Ovary (tissue), 9 donors: Measurements from ENCODE around the gene MRPS9. TPM values are rescaled to one million over a fixed set of nuclear protein-coding genes. Genes with fewer than 3 reads are reported as not detected.

ENCODE experiments used
- DNase-seq, 5 donors: peaks; one replicate each; pipeline ENCODE4 v3.0.0-alpha.2; 2019 to 2020
- H3K27ac ChIP-seq, 2 donors: fragments of 200-600 bp; one replicate each; pipeline versions ENCODE4 v1.5.1 to v1.8.0; 2019 to 2022
- H3K27me3 ChIP-seq: fragments of 200-600 bp; one replicate; pipeline ENCODE4 v1.8.0; 2022
- H3K36me3 ChIP-seq: fragments of 200-600 bp; sonication (generic); one replicate; pipeline ENCODE4 v1.5.1; 2019
- H3K4me1 ChIP-seq: one replicate; pipeline ENCODE4 v1.8.1; 2013; ENCODE audit warnings: mild to moderate bottlenecking, moderate library complexity; ENCODE audit not compliant: insufficient read depth
- H3K4me3 ChIP-seq: fragments of 200-600 bp; sonication (generic); one replicate; pipeline ENCODE4 v1.5.1; 2017
- H3K9me3 ChIP-seq, 2 donors: fragments of 200-600 bp in 1 of 2; sonication (generic) in 1 of 2; one replicate each; pipeline versions ENCODE4 v1.5.1 to v1.8.1; 2013 to 2019; ENCODE audit warnings: mild to moderate bottlenecking in 1 of 2, moderate library complexity in 1 of 2
- CTCF ChIP-seq, 3 donors: fragments of 450-650 bp in 2 of 3; fragments of 200-600 bp in 1 of 3; IDR thresholded peaks; one replicate each; pipeline versions ENCODE4 v1.5.1 to v1.8.0; 2016 to 2022; ENCODE audit warnings: antibody characterized with exemption in 3 of 3, mild to moderate bottlenecking in 1 of 3
- EP300 ChIP-seq: sonication (generic); formaldehyde crosslinking; IDR thresholded peaks from one replicate; pipeline ENCODE4 v1.6.1; 2017; ENCODE audit warnings: antibody characterized with exemption
- POLR2A ChIP-seq: fragments of 450-650 bp; IDR thresholded peaks from one replicate; pipeline ENCODE4 v1.6.1; 2017; ENCODE audit warnings: antibody characterized with exemption, mild to moderate bottlenecking, moderate library complexity
- WGBS, 3 donors: extraction: QIAGEN DNeasy Blood & Tissue Kit in 1 of 3; methylation state at CpG; one replicate each; pipeline versions ENCODE4 v1.1.5 to v1.1.7; 2013 to 2017; 5-methylcytosine and 5-hydroxymethylcytosine counted together
- intact Hi-C, 4 donors: fragments of 100-400 bp; cut with DNase I; formaldehyde crosslinking; loops; one replicate each; pipeline versions ENCODE4 v1.11.0 to v1.15.1; 2022 to 2023
- polyA plus RNA-seq, 2 donors: library from polyadenylated mRNA; stranded (reverse); fragments of 200-250 nt in 1 of 2; fragments of 350-450 nt in 1 of 2; fragmentation: Illumina TruSeq in 1 of 2; extraction: RNeasy Lipid Tissue Mini Kit (QIAGEN cat#74804) in 1 of 2; gene quantifications; one replicate each; pipeline ENCODE4 v1.2.3, GENCODE V29; 2013 to 2014
- total RNA-seq, 7 donors: library from RNA; depleted of rRNA in 2 of 7; stranded (reverse); fragments of >200 nt in 2 of 7; fragmentation: NEBNext Ultra II Directional in 3 of 7; extraction: Animal tissue kit (Norgen Biotek cat#: 25700) in 3 of 7; gene quantifications; one replicate each; pipeline versions ENCODE4 v1.1.0 to v1.2.4, GENCODE V29; 2016 to 2023
- donor health status: DM: no; HTN: no; CAD: no; lungs with moderate emphysema.
- donor health status: DM: no; HTN: no; CAD: no.
- donor health status: Bipolar disorder and iron deficiency.
- donor health status: DM: yes; HTN: yes; CAD: no.
- donor health status: DM: no; HTN: no; CAD: no.
- donor health status: DM: yes; HTN: yes; CAD: no.

MRPS9 gene
- total and polyA plus RNA-seq, 9 donors = 14.7 to 40.9 (median 23.9) TPM

GRCh38 chr2:105062158-105062557, 24.3 kb downstream of the MRPS9 start:
- 94 to 95% (median 95%) methylated on average over 5 of the region's 5 CpGs for WGBS, 3 donors
- H3K27ac ChIP-seq = no peak overlapping the region
- H3K4me1 ChIP-seq = no peaks in the 10 kb centered on the region
- intact Hi-C loops = no loop called here
- DNase-seq = no peak
- H3K4me3 ChIP-seq = no peak overlapping the region
- TF ChIP-seq EP300 = no peak
- TF ChIP-seq POLR2A = no peak
- H3K36me3 ChIP-seq = no peaks in the 10 kb centered on the region
- no peaks in the 10 kb centered on the region for H3K27me3 ChIP-seq
- H3K9me3 ChIP-seq = no peaks in the 10 kb centered on the region

DNA sequence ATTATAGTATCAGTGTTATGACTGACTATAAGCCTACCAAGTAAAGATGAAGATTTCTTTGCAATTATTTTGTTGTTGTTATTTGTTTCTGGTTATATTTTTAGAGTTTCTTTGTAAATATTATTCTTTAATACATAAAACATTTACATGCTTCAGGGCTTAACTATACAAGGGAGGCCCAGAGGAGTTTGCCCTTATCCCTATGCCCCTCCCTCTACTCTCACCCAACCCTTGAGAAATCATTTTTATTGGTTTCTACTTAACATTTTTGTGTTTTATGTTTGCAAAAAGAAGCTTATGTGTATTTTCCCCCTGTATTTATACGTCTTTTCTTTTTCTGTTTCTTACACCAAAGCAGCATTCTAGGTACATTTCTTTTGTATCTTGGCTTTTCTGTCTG, 30.5 kb downstream of the MRPS9 start:
- intact Hi-C loops = no loop called here
- 58 to 90% (median 78%) methylated on average over 1 of the region's 1 CpG for WGBS, 3 donors
- TF ChIP-seq CTCF (IDR thresholded peaks at IDR 0.05) (no peak), EP300 (no peak), POLR2A (no peak)
- Histone ChIP-seq H3K27ac (no peak overlapping the region), H3K4me3 (no peak overlapping the region), H3K9me3 (no peaks in the 10 kb centered on the region), H3K27me3 (no peaks in the 10 kb centered on the region), H3K4me1 (no peaks in the 10 kb centered on the region), H3K36me3 (no peaks in the 10 kb centered on the region)
- DNase-seq = no peak

GRCh38 chr2:105068875-105069274, 31.0 kb downstream of the MRPS9 start:
- no peak for DNase-seq
- intact Hi-C loops = no loop called here
- Histone ChIP-seq H3K36me3 (no peaks in the 10 kb centered on the region), H3K9me3 (no peaks in the 10 kb centered on the region), H3K4me3 (no peak overlapping the region), H3K27ac (no peak overlapping the region), H3K4me1 (no peaks in the 10 kb centered on the region), H3K27me3 (no peaks in the 10 kb centered on the region)
- TF ChIP-seq EP300 = no peak
- TF ChIP-seq CTCF (IDR thresholded peaks at IDR 0.05) = no peak
- no peak for TF ChIP-seq POLR2A
- WGBS, 3 donors = 90 to 95% (median 92%) methylated on average over 5 of the region's 5 CpGs

DNA sequence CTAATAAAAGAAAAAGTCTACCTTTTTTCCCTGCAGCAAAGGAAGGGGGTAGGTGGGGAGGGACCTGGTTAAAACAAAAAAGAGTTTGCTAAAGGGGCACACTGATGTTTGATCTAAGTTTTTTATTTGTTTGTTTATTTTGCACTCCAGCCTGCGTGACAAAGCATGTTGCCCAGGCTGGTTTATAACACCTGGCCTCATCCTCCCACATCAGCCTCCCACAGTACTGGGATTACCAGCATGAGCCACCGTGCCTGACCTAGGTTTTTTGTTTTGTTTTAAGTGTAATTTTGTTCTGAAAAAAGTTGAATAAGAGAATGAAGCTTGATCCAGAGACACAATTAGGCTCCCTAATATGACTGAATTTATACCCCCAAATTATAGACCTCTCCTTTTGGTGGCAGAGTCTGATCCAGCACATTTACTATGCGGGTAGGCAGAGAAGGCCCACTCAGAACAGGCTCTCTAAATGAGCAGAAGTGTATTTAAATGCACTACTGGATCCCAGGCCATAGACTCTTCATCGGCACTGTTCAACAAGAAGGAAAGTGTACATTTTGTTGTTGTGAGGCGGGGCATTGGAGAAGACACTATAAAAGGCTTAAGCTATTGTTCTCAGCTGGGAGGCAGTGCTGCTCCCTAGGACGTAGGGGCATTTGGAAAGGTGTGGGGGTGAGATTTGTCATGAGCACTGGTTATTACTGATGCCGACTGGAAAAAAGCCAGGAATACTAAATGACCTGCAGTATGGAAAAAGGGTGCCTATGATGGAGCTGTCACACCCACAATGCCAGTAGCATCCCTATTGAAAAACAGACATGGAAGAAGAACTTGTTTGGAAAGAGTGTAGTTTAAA, 32.4 kb downstream of the MRPS9 start:
- 90 to 94% (median 90%) methylated on average over 7 of the region's 7 CpGs for WGBS, 3 donors
- no peaks in the 10 kb centered on the region for H3K36me3 ChIP-seq
- H3K4me1 ChIP-seq = no peaks in the 10 kb centered on the region
- no peak for DNase-seq
- H3K4me3 ChIP-seq = no peak overlapping the region
- intact Hi-C loops = no loop called here
- H3K9me3 ChIP-seq = no peaks in the 10 kb centered on the region
- H3K27ac ChIP-seq = no peak overlapping the region
- no peaks in the 10 kb centered on the region for H3K27me3 ChIP-seq
- no peak for TF ChIP-seq CTCF (IDR thresholded peaks at IDR 0.05)

- Histone ChIP-seq H3K9me3 (no peaks in the 10 kb centered on the region), H3K4me1 (no peaks in the 10 kb centered on the region), H3K27ac (no peak overlapping the region), H3K36me3 (no peaks in the 10 kb centered on the region), H3K4me3 (no peak overlapping the region), H3K27me3 (no peaks in the 10 kb centered on the region)
- TF ChIP-seq EP300 (no peak), CTCF (IDR thresholded peaks at IDR 0.05) (no peak), POLR2A (no peak)
- WGBS, 3 donors = 95 to 97% (median 96%) methylated on average over 4 of the region's 4 CpGs
- DNase-seq = no peak
- intact Hi-C loops = no loop called here
Measured at GRCh38 chr2:105071379-105071778, 33.5 kb downstream of the MRPS9 start.
